ENCODE measurements around the gene LRMDA. TPM values are rescaled to one million over a fixed set of nuclear protein-coding genes. Genes with fewer than 3 reads are reported as not detected.

Gene LRMDA
- total and polyA plus RNA-seq, 10 of the 15 experiments (the other 5 are each of a cell fraction or from before 2014, with no cell fraction given): 0.07 to 0.54 (median 0.29) TPM; not detected in 4

GRCh38 chr10:75818552-75818951 is 387.1 kb downstream of the LRMDA start:
- H4K20me1 ChIP-seq (ENCODE audit: control insufficient read depth, insufficient read depth): no peaks in the 10 kb centered on the region
- no peak overlapping the region for H3K9ac ChIP-seq (ENCODE audit: control insufficient read depth, insufficient read depth, low read length)
- RAD21 ChIA-PET (ENCODE audit: unreplicated experiment): no interaction called here
- no peaks in the 10 kb centered on the region for H3K27me3 ChIP-seq (replicated peaks in 1 of 2; ENCODE audit: control insufficient read depth in 2 of 2, insufficient read depth in 2 of 2, low read length in 1 of 2)
- DNase-seq (ENCODE audit: low read depth, low spot score) (no peak), FAIRE-seq (no peak), ATAC-seq (no peak)
- no peaks in the 10 kb centered on the region for H3K4me1 ChIP-seq (ENCODE audit: control insufficient read depth, insufficient read depth, low read length)
- no peaks in the 10 kb centered on the region for H3K79me2 ChIP-seq (ENCODE audit: control insufficient read depth, insufficient read depth, low read length)
- CTCF ChIA-PET: no interaction called here
- WGBS (ENCODE audit: insufficient coverage, insufficient replicate concordance, low lambda C conversion rate, missing lambda C conversion rate): 34% methylated on average over 4 of the region's 4 CpGs
- H3K27ac ChIP-seq (ENCODE audit: control insufficient read depth, insufficient read depth): no peak overlapping the region
- no peak overlapping the region for H3K4me3 ChIP-seq
- TF ChIP-seq BACH1 (IDR thresholded peaks at IDR 0.05; ENCODE audit: borderline replicate concordance) (no peak), TCF12 (IDR thresholded peaks at IDR 0.05; ENCODE audit: low read depth, low read length) (no peak)
- no peak overlapping the region for H3K4me2 ChIP-seq (ENCODE audit: control insufficient read depth, insufficient read depth)
- BruUV-seq (replicated peaks): no TSS peak
- SMC1A ChIA-PET (ENCODE audit: uncharacterized antibody, unreplicated experiment): no interaction called here
- H3K9me3 ChIP-seq (replicated peaks; ENCODE audit: control insufficient read depth, insufficient read depth, low read length): no peaks in the 10 kb centered on the region
- H3K36me3 ChIP-seq (ENCODE audit: control insufficient read depth in 2 of 2, insufficient read depth in 2 of 2, low read length in 1 of 2): no peaks in the 10 kb centered on the region
- in situ Hi-C loops (cut with MboI) (no loop called here), intact Hi-C loops (cut with micrococcal nuclease; ENCODE audit: unreplicated experiment) (no loop called here)
- H2AFZ ChIP-seq (ENCODE audit: control insufficient read depth, low read depth, low read length): no peak overlapping the region
- POLR2A ChIA-PET: no interaction called here

GRCh38 chr10:75825235-75825634 is 393.8 kb downstream of the LRMDA start:
- H3K9me3 ChIP-seq (replicated peaks; ENCODE audit: control insufficient read depth, insufficient read depth, low read length): no peaks in the 10 kb centered on the region
- no peak overlapping the region for H3K27ac ChIP-seq (ENCODE audit: control insufficient read depth, insufficient read depth)
- no peaks in the 10 kb centered on the region for H3K36me3 ChIP-seq (ENCODE audit: control insufficient read depth in 2 of 2, insufficient read depth in 2 of 2, low read length in 1 of 2)
- in situ Hi-C loops (cut with MboI): no loop called here
- ATAC-seq: peak; percentile 65
- no peak overlapping the region for H3K4me3 ChIP-seq
- intact Hi-C loops (cut with micrococcal nuclease; ENCODE audit: unreplicated experiment): no loop called here
- H3K4me1 ChIP-seq (ENCODE audit: control insufficient read depth, insufficient read depth, low read length): no peaks in the 10 kb centered on the region
- SMC1A ChIA-PET (ENCODE audit: uncharacterized antibody, unreplicated experiment): interaction anchor here (2.1 kb wide), 1 partner anchor 20 kb away, joined by 7 read pairs; no protein-coding TSS in a partner anchor
- RAD21 ChIA-PET (ENCODE audit: unreplicated experiment): interaction anchor here (1.6 kb wide), 1 partner anchor 423 kb away, joined by 6 read pairs; the partner anchor contains the start of gene ZNF503
- POLR2A ChIA-PET: no interaction called here
- DNase-seq (ENCODE audit: low read depth, low spot score): no peak
- no peak overlapping the region for H2AFZ ChIP-seq (ENCODE audit: control insufficient read depth, low read depth, low read length)
- H3K79me2 ChIP-seq (ENCODE audit: control insufficient read depth, insufficient read depth, low read length): no peaks in the 10 kb centered on the region
- no peak overlapping the region for H3K4me2 ChIP-seq (ENCODE audit: control insufficient read depth, insufficient read depth)
- H3K27me3 ChIP-seq (replicated peaks in 1 of 2; ENCODE audit: control insufficient read depth in 2 of 2, insufficient read depth in 2 of 2, low read length in 1 of 2): no peaks in the 10 kb centered on the region
- WGBS (ENCODE audit: insufficient coverage, insufficient replicate concordance, low lambda C conversion rate, missing lambda C conversion rate): 34% methylated on average over 5 of the region's 5 CpGs
- TF ChIP-seq FOXK2 (IDR thresholded peaks at IDR 0.05): peak; percentile 28; the same call in 1 of the 2 replicates
- no peak for TF ChIP-seq PKNOX1 (IDR thresholded peaks at IDR 0.05)
- TF ChIP-seq SMARCA5 (IDR thresholded peaks at IDR 0.05): no peak
- TF ChIP-seq JUND (IDR thresholded peaks at IDR 0.05; ENCODE audit: low read depth, low read length): no peak
- TF ChIP-seq RAD51 (IDR thresholded peaks at IDR 0.05): peak; percentile 80
- peak; percentile 30; the same call in 1 of the 2 replicates for TF ChIP-seq MTA2 (IDR thresholded peaks at IDR 0.05; ENCODE audit: low read depth)
- TF ChIP-seq LARP7 (IDR thresholded peaks at IDR 0.05): no peak
- TF ChIP-seq BHLHE40 (IDR thresholded peaks at IDR 0.05; ENCODE audit: borderline replicate concordance in 1 of 2, low read depth in 2 of 2, low read length in 1 of 2): peak; percentile 68 to 85
- no peak for FAIRE-seq
- CTCF ChIA-PET: no interaction called here
- no TSS peak for BruUV-seq (replicated peaks)
- H4K20me1 ChIP-seq (ENCODE audit: control insufficient read depth, insufficient read depth): no peaks in the 10 kb centered on the region
- no peak overlapping the region for H3K9ac ChIP-seq (ENCODE audit: control insufficient read depth, insufficient read depth, low read length)

Measured in GM12878 (cell line).